ENCODE measurements around the gene AMACR.

Gene AMACR

GRCh38 chr5:33975852-33976251, 32.0 kb downstream of the AMACR start:
- no peak for TF ChIP-seq CTCF (IDR thresholded peaks at IDR 0.05)

- TF ChIP-seq CTCF (IDR thresholded peaks at IDR 0.05) = no peak
Observed at GRCh38 chr5:33973271-33973670, 34.6 kb downstream of the AMACR start.

- TF ChIP-seq CTCF (IDR thresholded peaks at IDR 0.05) = peak; percentile 81
Observed at GRCh38 chr5:33969572-33970452, 38.0 kb downstream of the AMACR start.

- TF ChIP-seq CTCF (IDR thresholded peaks at IDR 0.05) = no peak
Observed at GRCh38 chr5:33968211-33969005, 39.4 kb downstream of the AMACR start.

GRCh38 chr5:33966805-33967204, 41.0 kb downstream of the AMACR start:
- no peak for TF ChIP-seq CTCF (IDR thresholded peaks at IDR 0.05)

- TF ChIP-seq CTCF (IDR thresholded peaks at IDR 0.05) = no peak
Observed at GRCh38 chr5:33964132-33964700, 43.6 kb downstream of the AMACR start.

- TF ChIP-seq CTCF (IDR thresholded peaks at IDR 0.05) = no peak
Observed at GRCh38 chr5:33958176-33958575, 49.7 kb downstream of the AMACR start.

Data from LNCAP (cell line).